ENCODE results near the gene SRC.
A peak's percentile ranks its signal among the peaks of the same experiment; 100 is the strongest.

The SRC gene

DNA sequence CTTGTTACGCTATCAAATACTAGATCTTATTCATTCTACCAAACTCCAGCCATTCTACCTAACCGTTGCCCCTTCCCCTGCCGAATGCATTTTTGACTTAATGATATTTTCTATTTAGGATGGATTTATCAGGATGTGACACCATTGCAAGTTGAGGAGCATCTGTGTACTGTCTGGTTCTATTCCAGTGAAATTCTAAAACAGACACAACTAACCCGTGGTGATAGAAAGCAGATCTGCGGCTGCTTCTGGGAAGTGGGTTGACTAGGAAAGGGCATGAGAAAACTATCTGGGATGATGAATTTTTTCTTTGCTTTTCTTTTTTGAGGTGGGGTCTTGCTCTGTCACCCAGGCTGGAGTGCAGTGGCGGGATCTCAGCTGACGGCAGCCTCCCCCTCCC is 20.7 kb upstream of the SRC start:
- Mint-ChIP-seq H3K27ac (no peak overlapping the region), H3K9me3 (no peaks in the 10 kb centered on the region), H3K36me3 (ENCODE audit: low read depth) (peaks cover 6% of the 10 kb centered on the region), H3K4me1 (ENCODE audit: low read depth) (no peaks in the 10 kb centered on the region), H3K4me3 (no peak overlapping the region), H3K27me3 (no peaks in the 10 kb centered on the region)

DNA sequence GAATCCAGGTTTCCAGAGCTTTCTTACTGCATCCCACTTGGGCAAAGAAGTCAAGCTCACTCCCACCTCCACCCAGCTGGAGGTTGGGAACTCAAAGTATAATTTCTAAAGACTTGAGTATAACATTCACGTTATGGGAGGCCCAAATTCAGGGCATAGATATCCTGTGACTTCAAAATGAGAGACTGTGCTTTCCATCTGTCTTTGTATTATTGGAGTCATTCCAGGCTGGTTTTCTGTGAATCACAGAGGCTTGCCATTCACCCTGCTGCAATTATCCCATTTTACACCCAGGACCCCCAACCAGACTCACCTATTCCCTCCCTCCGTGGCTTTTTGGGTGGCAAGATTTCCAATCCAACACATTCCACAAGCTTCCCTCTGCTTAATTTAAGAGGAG is 19.3 kb upstream of the SRC start:
- Mint-ChIP-seq H3K4me3 (no peak overlapping the region), H3K27me3 (no peaks in the 10 kb centered on the region), H3K36me3 (ENCODE audit: low read depth) (peaks cover 6% of the 10 kb centered on the region), H3K27ac (no peak overlapping the region), H3K9me3 (no peaks in the 10 kb centered on the region), H3K4me1 (ENCODE audit: low read depth) (no peaks in the 10 kb centered on the region)

DNA sequence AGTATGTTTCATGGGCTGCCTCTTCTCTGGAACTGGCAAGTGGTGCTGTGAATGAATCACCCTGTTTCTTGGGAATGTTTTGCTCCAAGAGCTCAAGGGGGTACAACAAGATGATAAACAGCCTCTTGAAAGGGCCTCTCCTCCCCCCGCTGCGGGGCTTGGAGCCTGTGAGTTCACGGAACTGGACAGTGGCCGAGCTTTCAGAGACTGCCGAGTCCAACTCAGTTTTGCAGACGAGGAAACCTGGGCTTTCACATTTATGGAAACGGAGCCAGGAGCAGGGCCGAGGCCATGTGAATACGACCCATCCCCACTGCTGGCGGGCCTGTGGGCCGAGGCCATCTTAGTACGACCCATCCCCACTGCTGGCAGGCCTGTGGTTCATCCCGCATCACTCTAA is 18.2 kb upstream of the SRC start:
- H3K36me3 Mint-ChIP-seq (ENCODE audit: low read depth): peaks cover 2% of the 10 kb centered on the region
- H3K4me3 Mint-ChIP-seq: no peak overlapping the region
- no peaks in the 10 kb centered on the region for H3K27me3 Mint-ChIP-seq
- H3K9me3 Mint-ChIP-seq: no peaks in the 10 kb centered on the region
- H3K4me1 Mint-ChIP-seq (ENCODE audit: low read depth): no peaks in the 10 kb centered on the region
- no peak overlapping the region for H3K27ac Mint-ChIP-seq

DNA sequence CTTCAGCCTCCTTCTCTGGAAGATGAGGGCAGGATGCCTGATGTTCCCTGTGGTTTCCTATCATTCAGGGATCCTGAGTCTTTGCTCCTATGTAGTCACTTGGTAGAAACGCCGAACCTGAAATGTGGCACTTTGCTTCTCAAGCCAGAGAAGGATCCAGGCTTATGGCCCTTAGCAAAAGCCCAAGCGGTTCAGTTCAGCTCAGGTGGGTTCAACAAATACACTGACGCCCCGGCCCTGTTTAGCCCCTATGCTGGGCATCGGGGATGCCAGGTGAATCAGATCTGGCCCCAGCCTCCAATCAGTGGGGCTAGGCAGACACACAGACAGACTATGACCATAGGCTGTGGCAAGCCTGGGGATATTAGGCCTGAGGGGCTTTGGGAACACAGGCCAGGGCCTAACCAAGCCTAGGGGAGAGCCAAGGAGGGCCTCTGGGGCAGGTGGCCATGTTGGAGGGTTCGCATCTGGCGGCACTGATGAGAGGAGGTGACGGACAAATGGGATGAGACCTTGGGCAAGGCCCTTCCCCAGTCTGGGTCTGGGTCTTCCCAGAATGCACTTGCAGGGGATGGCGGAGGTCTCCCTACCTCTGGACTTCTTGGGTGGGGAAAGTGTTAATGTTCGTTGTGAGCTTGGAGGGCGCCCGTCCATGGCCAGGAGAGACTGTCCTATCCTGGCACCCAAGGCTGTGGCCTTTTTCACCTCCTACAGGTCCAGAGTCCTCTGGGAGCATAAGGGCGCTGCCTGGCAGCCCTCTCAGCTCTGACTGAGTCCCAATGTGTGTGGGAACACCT is 17.6 kb upstream of the SRC start:
- Mint-ChIP-seq H3K27ac (no peak overlapping the region), H3K4me1 (ENCODE audit: low read depth) (no peaks in the 10 kb centered on the region), H3K36me3 (ENCODE audit: low read depth) (no peaks in the 10 kb centered on the region), H3K4me3 (no peak overlapping the region), H3K27me3 (no peaks in the 10 kb centered on the region), H3K9me3 (no peaks in the 10 kb centered on the region)

DNA sequence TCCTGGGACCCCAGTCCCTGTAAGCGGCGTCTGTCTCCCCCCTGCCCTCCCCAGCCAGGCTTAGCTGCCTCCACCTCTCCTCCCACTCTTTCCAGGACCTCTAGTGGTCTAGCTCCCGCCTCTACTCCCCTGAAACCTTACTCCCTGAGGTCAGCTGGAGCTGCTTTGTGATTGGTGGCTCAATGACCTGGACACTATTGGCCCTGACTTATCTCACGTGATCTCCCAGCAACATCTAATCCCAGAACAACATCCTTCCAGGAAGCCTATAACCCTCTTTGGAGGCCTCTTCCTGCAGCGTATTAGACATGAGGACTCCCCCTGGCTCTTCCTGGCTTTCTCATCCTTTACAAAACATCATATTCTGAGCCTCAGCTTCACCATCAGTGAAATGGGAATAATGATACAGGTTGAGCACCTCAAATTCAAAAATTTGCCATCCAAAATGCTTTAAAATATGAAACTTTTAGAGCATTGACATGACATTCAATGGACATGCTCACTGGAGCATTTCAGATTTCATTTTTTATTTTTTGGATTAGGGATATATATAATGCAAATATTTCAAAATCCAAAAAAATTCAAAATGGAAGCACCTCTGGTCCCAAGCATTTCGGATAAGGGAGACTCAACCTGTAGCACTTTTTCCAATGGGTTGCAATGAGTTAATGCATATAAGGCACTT is 16.3 kb upstream of the SRC start:
- Mint-ChIP-seq H3K4me3 (no peak overlapping the region), H3K27ac (no peak overlapping the region), H3K4me1 (ENCODE audit: low read depth) (peaks cover 3% of the 10 kb centered on the region), H3K36me3 (ENCODE audit: low read depth) (no peaks in the 10 kb centered on the region), H3K9me3 (no peaks in the 10 kb centered on the region), H3K27me3 (no peaks in the 10 kb centered on the region)

DNA sequence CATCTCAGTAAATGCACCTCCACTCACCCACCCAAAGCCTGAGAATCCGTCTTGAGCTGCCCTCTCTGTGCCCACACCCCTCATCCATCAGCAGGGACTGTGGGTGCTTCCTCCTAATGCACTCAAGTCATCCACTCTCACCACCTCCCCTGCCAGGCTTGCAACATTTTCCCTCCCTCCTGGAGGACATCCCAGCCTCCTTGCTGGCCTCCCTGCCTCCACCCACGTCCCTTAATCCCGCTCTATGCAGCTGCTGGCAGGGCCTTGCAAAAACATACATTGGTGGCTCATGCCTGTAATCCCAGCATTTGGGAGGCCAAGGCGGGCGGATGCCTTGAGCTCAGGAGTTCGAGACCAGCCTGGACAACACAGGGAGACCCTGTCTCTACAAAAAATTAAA is 15.6 kb upstream of the SRC start:
- Mint-ChIP-seq H3K27me3 (no peaks in the 10 kb centered on the region), H3K36me3 (ENCODE audit: low read depth) (no peaks in the 10 kb centered on the region), H3K9me3 (no peaks in the 10 kb centered on the region), H3K4me1 (ENCODE audit: low read depth) (peaks cover 3% of the 10 kb centered on the region), H3K4me3 (no peak overlapping the region), H3K27ac (no peak overlapping the region)

DNA sequence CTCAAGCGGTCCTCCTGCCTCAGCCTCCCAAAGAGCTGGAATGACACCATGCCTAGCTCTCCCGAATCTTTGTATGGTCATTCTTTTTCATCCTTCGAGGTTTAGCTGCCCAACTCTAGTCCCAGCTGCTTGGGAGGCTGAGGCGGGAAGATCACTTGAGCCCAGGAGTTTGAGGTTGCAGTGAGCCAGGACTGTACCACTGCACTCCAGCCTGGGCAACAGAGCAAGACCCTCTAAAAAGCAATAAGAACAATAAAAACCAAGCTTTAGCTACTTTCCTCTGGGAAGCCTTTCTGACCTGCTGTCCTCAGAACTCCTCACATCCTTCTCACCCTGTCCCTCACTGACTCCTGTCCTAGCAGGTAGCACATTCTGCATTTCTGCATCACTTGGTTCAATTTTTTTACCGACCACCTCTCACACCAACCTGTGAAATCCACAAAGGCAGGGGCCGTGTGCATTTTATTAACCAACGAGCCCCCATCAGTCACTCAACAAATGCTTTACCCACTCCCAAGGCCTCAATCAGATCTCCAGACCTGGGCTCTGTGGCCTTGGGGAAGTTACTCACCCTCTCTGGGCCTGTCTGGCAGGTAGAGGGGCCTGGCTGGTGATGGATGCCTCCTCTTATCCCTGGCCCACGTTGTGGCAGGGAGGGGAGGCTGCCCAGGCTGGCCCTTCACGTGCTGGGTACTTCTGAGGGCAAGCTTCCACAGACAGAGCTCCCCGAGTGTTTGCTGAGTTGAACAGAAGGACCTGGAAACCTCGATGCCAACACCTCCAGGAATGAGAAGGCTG is 14.7 kb upstream of the SRC start:
- Mint-ChIP-seq H3K27ac (no peak overlapping the region), H3K9me3 (no peaks in the 10 kb centered on the region), H3K4me1 (ENCODE audit: low read depth) (peaks cover 13% of the 10 kb centered on the region), H3K27me3 (no peaks in the 10 kb centered on the region), H3K4me3 (no peak overlapping the region), H3K36me3 (ENCODE audit: low read depth) (no peaks in the 10 kb centered on the region)

DNA sequence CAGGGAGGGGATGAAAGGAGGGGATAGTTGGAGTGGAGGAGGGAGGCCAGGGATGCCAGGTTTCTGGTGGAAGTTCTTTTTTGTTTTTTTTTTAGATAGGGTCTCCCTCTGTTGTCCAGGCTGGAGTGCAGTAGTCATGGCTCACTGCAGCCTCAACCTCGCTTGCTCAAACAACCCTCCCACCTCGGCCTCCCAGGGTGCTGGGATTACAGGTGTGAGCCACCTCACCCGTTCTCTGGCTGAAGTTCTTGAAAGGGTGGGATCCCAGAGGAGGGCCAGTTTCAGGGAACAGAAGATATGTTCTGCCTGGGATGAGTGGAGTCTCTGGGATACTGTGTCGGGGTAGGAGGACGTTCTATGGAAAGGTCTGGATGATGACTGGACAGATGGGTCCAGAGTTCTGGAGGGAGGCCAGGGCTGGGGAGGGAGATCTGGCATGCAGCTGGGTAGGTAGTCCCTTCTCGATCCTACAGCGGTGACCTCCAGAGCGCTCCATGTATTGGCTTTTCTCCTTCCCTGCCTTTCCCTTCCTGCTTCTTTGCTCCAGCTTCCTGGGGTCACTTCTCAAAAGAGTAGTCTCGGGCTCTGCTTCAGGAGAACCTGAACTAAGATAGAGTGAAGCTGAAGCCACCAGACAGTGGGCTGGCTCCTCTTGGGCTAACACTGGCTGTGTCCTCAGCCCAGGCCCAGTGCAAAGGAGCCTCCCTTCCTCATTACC is 12.7 kb upstream of the SRC start:
- H3K27me3 Mint-ChIP-seq: no peaks in the 10 kb centered on the region
- no peak overlapping the region for H3K27ac Mint-ChIP-seq
- no peaks in the 10 kb centered on the region for H3K9me3 Mint-ChIP-seq
- no peaks in the 10 kb centered on the region for H3K36me3 Mint-ChIP-seq (ENCODE audit: low read depth)
- H3K4me1 Mint-ChIP-seq (ENCODE audit: low read depth): peaks cover 26% of the 10 kb centered on the region
- no peak overlapping the region for H3K4me3 Mint-ChIP-seq

DNA sequence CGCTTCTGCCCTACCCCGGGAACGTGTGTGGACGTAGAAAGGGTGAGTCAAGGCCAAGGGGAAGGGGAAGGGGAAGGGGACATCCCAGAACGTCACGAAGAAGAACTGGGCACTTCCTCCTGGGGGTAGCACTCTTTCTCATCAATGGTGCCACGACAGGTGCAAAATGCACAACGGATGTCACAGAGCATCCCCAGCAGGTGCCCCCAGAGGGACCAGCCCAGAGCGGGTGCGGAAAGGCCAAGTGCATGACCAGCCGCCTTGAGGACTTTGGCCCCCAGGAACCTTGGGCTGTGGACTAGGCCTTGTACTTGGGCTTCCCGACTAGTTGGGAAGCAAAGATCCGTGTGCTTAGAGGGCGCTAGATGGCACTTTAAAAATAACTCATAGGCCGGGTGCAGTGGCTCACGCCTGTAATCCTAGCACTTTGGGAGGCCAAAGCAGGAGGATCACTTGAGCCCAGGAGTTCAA is 12.1 kb upstream of the SRC start:
- no peaks in the 10 kb centered on the region for H3K27me3 Mint-ChIP-seq
- no peak overlapping the region for H3K4me3 Mint-ChIP-seq
- H3K36me3 Mint-ChIP-seq (ENCODE audit: low read depth): no peaks in the 10 kb centered on the region
- no peak overlapping the region for H3K27ac Mint-ChIP-seq
- peaks cover 26% of the 10 kb centered on the region for H3K4me1 Mint-ChIP-seq (ENCODE audit: low read depth)
- H3K9me3 Mint-ChIP-seq: no peaks in the 10 kb centered on the region

DNA sequence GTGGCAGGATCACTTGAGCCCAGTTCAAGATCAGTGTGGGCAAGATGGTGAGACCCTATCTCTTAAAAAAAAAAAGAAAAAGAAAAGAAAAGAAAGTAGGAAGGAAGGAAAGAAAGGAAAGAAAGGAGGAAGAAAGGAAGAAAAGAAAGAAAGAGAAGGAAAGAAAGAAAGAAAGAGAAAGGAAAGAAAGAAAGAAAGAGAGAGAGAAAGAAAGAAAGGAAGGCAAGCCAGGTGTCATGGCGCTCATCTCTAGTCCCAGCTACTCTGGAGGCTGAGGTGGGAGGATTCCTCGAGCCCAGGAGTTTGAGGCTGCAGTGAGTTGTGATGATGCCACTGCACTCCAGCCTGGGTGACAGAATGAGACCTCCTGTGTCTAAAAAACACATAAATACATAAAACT is 11.5 kb upstream of the SRC start:
- no peak overlapping the region for H3K27ac Mint-ChIP-seq
- H3K27me3 Mint-ChIP-seq: no peaks in the 10 kb centered on the region
- H3K4me1 Mint-ChIP-seq (ENCODE audit: low read depth): peaks cover 26% of the 10 kb centered on the region
- no peak overlapping the region for H3K4me3 Mint-ChIP-seq
- no peaks in the 10 kb centered on the region for H3K36me3 Mint-ChIP-seq (ENCODE audit: low read depth)
- H3K9me3 Mint-ChIP-seq: no peaks in the 10 kb centered on the region

DNA sequence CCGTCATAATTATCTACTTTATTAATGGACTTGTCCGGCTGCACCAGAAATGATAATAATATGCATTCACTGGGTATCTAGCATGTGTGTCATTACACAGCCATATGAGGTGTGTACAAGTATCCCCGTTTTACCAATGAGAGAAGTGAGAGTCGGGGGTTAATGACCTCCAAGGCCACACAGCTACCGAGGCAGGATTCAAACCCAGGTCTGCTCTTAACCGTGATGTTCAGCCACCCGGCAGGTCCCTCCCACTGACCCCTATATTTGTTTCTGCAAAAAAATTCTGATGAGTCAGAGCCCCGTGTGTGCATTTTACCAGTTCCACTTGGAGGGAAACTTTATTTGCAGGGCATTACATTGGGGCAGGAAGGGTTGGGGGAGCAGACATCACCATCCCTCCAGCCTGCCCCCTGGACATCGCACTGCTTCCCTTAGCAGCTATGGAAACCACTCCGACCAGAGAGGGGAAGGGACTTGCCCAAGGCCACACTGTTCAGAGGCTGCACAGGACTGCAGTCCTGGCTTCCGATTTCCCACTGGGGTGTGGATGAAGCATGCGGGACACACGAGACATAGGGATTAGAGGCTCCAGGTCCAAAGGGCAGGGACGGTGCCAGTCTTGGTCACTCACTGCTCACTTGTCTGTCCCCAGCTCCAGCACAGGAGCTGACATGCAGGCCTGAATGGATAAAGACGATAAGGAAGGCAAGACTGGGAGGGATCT is 10.1 kb upstream of the SRC start:
- no peaks in the 10 kb centered on the region for H3K27me3 Mint-ChIP-seq
- H3K27ac Mint-ChIP-seq: peak overlapping the region; percentile 51
- no peaks in the 10 kb centered on the region for H3K36me3 Mint-ChIP-seq (ENCODE audit: low read depth)
- peak overlapping the region; percentile 27 for H3K4me3 Mint-ChIP-seq
- peaks cover 26% of the 10 kb centered on the region for H3K4me1 Mint-ChIP-seq (ENCODE audit: low read depth)
- H3K9me3 Mint-ChIP-seq: no peaks in the 10 kb centered on the region

DNA sequence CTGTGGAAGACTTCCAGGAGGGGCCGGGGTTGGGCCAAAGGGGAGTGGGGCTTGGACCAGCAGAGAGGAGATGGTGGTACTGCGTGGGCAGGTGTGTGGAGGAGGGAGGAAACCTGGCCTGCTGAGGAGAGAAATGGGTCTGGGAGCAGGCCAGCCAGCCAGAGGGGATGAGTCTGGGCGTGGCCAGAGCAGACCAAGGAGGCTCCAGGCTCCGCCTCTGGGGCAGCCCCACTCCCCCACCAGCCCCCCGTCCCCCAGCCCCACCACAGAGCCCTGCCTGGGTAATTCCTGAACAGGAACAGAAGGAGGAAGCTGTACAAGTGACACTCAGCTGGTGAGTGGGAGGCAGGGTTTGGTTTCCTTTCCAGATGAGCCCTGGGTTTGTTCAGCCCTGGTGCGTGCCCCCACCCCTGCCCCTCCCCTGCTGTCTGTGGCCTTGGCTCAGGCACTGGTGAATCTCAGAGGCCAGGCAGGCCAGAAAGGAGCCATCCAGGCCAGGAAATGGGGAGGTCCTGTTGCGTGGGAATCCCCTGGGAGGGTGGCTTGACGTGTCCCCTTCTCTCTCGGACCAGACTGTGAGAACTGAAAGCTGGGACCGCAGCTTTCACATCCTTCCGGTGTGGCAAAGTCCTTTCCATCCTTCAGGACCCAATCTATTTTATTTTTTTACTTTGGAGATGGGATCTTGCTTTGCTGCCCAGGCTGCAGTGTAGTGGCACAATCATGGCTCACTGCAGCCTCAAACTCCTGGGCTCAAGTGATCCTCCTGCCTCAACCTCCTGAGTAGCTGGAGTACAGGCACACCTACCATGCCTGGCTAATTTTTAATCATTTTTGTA is 9.4 kb upstream of the SRC start:
- Mint-ChIP-seq H3K4me1 (ENCODE audit: low read depth) (peaks cover 26% of the 10 kb centered on the region), H3K27ac (peak overlapping the region; percentile 51)

DNA sequence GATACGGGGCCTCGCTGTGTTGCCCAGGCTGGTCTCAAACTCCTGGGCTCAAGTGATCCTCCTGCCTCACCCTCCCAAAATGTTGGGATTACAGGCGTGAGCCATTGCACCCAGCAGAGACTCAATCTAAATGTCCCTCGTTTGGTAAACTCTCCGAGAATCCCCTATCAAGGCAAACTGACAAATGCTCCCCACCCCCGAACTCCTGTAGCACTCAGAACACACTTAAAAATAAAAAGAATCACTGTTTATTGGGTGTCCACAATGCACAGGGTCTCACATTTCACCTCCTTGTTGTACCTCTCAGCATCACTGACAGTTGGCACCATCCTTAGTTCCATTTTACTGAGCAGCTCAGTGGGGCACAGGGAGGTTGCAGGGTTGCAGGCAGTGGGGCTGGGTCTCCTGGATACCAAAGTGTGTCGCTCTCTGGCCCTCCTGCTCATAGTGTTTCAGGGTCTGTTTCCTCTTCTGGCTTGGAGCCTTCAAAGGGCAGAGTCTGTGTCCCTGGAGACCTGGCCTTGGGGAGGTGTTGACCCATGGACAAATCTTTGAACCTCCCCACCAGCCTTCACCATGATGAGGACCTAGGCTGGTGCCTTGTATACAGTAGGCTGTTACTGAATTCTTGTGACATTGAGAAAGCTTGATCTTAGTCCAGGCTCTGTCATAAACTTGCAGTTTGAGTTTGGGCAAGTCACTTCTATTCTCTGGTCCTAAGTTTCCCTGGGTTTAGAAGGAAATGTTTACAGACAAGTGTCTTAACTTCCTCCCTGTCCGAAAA is 8.5 kb upstream of the SRC start:
- no peak overlapping the region for H3K4me3 Mint-ChIP-seq
- peak overlapping the region; percentile 14 for H3K27ac Mint-ChIP-seq
- H3K4me1 Mint-ChIP-seq (ENCODE audit: low read depth): peaks cover 26% of the 10 kb centered on the region
- no peaks in the 10 kb centered on the region for H3K27me3 Mint-ChIP-seq
- H3K36me3 Mint-ChIP-seq (ENCODE audit: low read depth): no peaks in the 10 kb centered on the region
- no peaks in the 10 kb centered on the region for H3K9me3 Mint-ChIP-seq

More for the DNA sequence above, 9.4 kb upstream of the SRC start:
- Mint-ChIP-seq H3K9me3 (no peaks in the 10 kb centered on the region), H3K27me3 (no peaks in the 10 kb centered on the region), H3K4me3 (peak overlapping the region; percentile 27), H3K36me3 (ENCODE audit: low read depth) (no peaks in the 10 kb centered on the region)

All from stimulated activated naive CD8-positive, alpha-beta T cell treated with anti-CD3 and anti-CD28 coated beads, Interleukin-15, Interleukin-2, amounts not matched to agents 100 ng/mL and 50 ng/mL, for 24 hours (primary cell).